ENCODE data around the gene LRMDA.

LRMDA gene

DNA sequence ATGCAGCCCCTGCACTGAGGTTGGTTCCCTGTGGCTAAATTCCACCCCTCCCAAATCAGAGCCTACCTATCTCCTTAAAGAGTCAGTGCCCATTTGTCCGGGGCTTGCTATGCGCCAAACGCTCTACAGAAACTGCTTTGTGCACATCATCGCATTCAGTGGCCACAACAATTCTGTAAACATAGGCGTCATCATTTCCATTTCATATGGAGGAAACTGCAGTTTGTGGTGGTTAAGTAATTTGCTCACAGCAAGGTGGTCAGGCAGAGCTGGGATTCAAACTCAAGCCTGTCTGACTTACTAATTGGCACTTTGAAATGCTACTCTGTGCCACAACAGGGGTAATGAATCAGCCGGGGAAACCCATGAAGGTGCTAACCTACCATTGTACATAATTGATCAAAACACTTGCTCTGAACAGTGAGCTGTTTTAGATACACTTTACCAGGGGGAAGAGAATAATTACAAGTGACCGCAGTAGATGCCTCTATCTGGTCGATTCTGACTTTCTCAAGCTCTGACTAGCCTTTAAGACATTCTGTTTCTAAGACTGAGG, 775.5 kb downstream of the LRMDA start:
- H3K4me3 ChIP-seq (ENCODE audit: low read depth, low read length) = no peak overlapping the region
- no peak for TF ChIP-seq CTCF (conservative IDR thresholded peaks at IDR 0.05; ENCODE audit: low read depth, low read length)
- DNase-seq (ENCODE audit: low read depth) = no peak

DNA sequence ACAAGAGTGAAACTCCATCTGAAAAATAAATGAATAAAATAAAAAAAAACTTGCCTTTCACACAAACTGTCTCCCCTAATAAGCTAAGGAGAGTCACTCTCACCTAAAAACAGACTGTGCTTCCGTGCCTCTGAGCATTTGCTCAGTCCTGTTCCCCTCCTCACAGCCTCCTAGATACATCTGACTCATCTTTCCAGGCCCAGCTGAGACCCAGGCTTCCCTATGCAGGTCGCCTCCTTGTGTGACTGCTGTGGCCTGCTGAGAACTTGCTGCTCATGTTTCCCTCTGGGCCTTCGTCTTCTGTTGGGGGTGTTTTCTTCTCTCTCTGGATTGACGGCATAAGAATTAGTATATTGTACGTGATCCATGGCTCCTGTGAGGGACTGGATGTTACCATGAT, 777.7 kb downstream of the LRMDA start:
- DNase-seq (ENCODE audit: low read depth) = peak; percentile 42
- H3K4me3 ChIP-seq (ENCODE audit: low read depth, low read length) = no peak overlapping the region
- TF ChIP-seq CTCF (conservative IDR thresholded peaks at IDR 0.05; ENCODE audit: low read depth, low read length) = no peak

GRCh38 chr10:76210211-76210610, 778.8 kb downstream of the LRMDA start:
- H3K4me3 ChIP-seq (ENCODE audit: low read depth, low read length) = no peak overlapping the region
- no peak for TF ChIP-seq CTCF (conservative IDR thresholded peaks at IDR 0.05; ENCODE audit: low read depth, low read length)
- no peak for DNase-seq (ENCODE audit: low read depth)

DNA sequence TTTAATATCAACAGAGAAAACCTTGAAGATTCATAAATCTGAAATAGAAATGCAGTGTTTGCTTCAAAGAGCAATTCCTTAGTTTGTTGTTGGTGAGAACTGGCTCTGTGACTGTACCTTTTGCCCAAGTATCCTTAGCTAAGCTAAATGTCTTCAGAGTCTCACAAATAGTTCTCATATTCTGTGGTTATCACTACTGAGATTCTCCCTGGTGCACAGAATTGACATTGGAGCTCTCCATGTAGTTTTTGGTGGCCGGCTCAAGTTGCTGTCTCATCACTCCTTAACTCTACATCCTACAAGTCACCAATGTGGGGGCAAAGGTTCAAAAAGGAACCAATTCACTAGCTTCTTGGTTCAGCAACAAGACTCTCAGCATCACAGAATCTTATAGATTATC, 780.3 kb downstream of the LRMDA start:
- no peak for TF ChIP-seq CTCF (conservative IDR thresholded peaks at IDR 0.05; ENCODE audit: low read depth, low read length)
- no peak for DNase-seq (ENCODE audit: low read depth)
- H3K4me3 ChIP-seq (ENCODE audit: low read depth, low read length) = no peak overlapping the region

GRCh38 chr10:76213876-76214275, 782.5 kb downstream of the LRMDA start:
- no peak for TF ChIP-seq CTCF (conservative IDR thresholded peaks at IDR 0.05; ENCODE audit: low read depth, low read length)
- no peak overlapping the region for H3K4me3 ChIP-seq (ENCODE audit: low read depth, low read length)
- DNase-seq (ENCODE audit: low read depth) = no peak

GRCh38 chr10:76218035-76218434, 786.6 kb downstream of the LRMDA start:
- no peak for DNase-seq (ENCODE audit: low read depth)
- no peak for TF ChIP-seq CTCF (conservative IDR thresholded peaks at IDR 0.05; ENCODE audit: low read depth, low read length)
- no peak overlapping the region for H3K4me3 ChIP-seq (ENCODE audit: low read depth, low read length)

- no peak for DNase-seq (ENCODE audit: low read depth)
- TF ChIP-seq CTCF (conservative IDR thresholded peaks at IDR 0.05; ENCODE audit: low read depth, low read length) = no peak
- no peak overlapping the region for H3K4me3 ChIP-seq (ENCODE audit: low read depth, low read length)
These were observed 797.9 kb downstream of the LRMDA start for GRCh38 chr10:76229341-76229740.
